ENCODE measurements around the gene SMAD5. TPM values are rescaled to one million over a fixed set of nuclear protein-coding genes. Genes with fewer than 3 reads are reported as not detected.

Gene SMAD5
- total and polyA plus RNA-seq, 2 of the 13 experiments (the other 11 are each of a cell fraction or from before 2014, with no cell fraction given), result 27.2 to 48.5 TPM

- TF ChIP-seq GPN1 (CRISPR knock-in tag; IDR thresholded peaks at IDR 0.05; ENCODE audit: borderline replicate concordance), result no peak
- TF ChIP-seq ZNF598 (CRISPR knock-in tag; IDR thresholded peaks at IDR 0.05; ENCODE audit: borderline replicate concordance), result no peak
- TF ChIP-seq ZNF839 (CRISPR knock-in tag; IDR thresholded peaks at IDR 0.05; ENCODE audit: borderline replicate concordance), result no peak
- TF ChIP-seq, protein P1, sequence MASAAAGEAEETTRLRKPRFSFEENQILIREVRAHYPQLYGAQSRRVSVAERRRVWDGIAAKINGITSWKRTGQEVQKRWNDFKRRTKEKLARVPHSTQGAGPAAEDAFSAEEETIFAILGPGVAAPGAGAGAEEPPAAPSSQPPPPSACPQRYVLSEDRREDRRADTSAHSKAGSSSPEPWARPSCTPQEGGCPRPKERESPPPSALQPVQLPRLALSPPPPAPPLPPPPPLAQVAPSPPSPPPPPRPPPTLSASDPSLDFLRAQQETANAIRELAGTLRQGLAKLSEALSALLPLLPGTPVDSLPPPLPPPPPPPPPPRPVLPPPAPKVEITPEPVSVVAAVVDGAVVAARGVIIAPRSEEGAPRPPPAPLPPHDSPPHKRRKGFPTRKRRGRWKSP (CRISPR knock-in tag; IDR thresholded peaks at IDR 0.05), result no peak
- no peak for TF ChIP-seq ZNF589 (CRISPR knock-in tag; conservative IDR thresholded peaks at IDR 0.05)
- TF ChIP-seq MAX (IDR thresholded peaks at IDR 0.05), result no peak
- no peak for TF ChIP-seq RXRA (CRISPR knock-in tag; IDR thresholded peaks at IDR 0.05)
- TF ChIP-seq SMAD1 (CRISPR knock-in tag; IDR thresholded peaks at IDR 0.05; ENCODE audit: borderline replicate concordance, low read depth), result no peak
- no peak for TF ChIP-seq ZXDC (CRISPR knock-in tag; IDR thresholded peaks at IDR 0.05)
- no peak for TF ChIP-seq ZKSCAN5 (CRISPR knock-in tag; IDR thresholded peaks at IDR 0.05)
Observed at GRCh38 chr5:136108766-136109165, 23.9 kb upstream of the SMAD5 start (continued).

Data from HepG2 (cell line).